LHCN-M2 (cell line): ENCODE measurements around the gene ABCD1. TPM values are rescaled to one million over a fixed set of nuclear protein-coding genes. Genes with fewer than 3 reads are reported as not detected.

Experiments
- DNase-seq: peaks from one replicate; pipeline ENCODE4 v3.0.0-alpha.2; 2012; ENCODE audit warnings: low read depth
- total RNA-seq: library from RNA; depleted of rRNA; stranded (reverse); fragments of >200 nt; gene quantifications from 2 replicates; pipeline ENCODE4 v1.2.3, GENCODE V29; 2014

ABCD1 gene
- total RNA-seq, 1 experiment from 2014 or later: 30.5 TPM

DNA sequence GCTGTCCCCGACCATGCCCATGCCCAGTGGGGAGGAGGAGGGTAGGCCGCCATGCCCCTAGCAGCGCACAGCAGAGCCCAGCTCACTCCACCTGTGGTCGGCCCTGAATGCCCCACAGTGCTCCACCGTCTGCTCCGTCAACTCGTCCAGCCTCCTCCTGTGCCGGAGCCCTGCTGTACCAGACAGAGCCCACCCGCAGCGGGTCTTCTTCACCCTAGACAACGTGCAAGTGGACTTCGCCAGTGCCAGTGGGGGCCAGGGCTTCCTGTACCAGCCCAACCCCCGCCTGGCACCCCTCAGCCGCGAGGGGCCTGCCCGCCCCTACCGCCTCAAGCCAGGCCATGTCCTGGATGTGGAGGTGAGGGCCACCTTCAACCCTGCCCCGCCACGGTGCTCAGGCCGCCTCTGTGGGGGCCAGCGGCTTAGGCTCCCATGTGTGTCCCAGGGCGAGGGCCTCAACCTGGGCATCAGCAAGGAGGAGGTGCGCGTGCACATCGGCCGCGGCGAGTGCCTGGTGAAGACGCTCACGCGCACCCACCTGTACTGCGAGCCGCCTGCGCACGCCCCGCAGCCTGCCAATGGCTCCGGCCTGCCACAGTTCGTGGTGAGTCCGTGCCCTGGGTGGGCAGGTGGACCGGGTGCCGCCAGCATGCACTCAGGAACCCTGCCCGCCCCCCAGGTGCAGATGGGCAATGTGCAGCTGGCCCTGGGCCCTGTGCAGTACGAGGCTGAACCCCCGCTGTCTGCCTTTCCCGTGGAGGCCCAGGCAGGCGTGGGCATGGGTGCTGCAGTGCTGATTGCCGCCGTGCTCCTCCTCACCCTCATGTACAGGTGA lies 49.3 kb downstream of the ABCD1 start:
- DNase-seq: no peak

GRCh38 chrX:153774576-153775292 lies 50.1 kb downstream of the ABCD1 start:
- no peak for DNase-seq

DNA sequence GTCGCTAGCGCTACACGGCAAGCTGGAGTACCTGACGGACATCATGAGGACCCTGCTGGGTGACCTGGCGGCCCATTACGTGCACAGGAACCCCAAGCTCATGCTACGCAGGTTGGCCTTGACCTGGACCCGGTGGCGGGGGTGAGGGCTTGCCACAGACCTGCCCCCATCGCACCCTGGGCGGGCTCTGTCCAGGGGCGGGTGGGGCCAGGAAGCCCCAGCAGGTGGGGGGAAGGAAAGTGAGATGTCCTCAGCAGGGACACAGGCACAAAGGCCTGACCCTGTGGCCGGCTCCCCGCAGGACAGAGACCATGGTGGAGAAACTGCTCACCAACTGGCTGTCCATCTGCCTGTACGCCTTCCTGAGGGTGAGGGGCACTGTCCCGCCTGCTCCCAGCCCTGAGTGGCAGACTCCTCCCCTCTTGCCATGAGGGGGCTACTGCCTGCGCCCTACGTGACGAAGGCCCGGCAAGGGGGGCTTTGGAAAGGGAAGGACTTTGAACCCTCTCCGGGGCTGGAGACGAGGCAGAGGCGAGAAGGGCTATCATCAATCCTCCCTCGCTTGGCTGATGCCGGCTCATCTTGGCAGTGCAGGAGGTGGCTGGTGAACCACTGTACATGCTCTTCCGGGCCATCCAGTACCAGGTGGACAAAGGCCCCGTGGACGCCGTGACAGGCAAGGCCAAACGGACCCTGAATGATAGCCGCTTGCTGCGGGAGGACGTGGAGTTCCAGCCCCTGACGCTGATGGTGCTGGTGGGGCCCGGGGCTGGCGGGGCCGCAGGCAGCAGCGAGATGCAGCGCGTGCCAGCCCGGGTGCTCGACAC lies 50.9 kb downstream of the ABCD1 start:
- DNase-seq: no peak

GRCh38 chrX:153776120-153776599 lies 51.5 kb downstream of the ABCD1 start:
- no peak for DNase-seq

DNA sequence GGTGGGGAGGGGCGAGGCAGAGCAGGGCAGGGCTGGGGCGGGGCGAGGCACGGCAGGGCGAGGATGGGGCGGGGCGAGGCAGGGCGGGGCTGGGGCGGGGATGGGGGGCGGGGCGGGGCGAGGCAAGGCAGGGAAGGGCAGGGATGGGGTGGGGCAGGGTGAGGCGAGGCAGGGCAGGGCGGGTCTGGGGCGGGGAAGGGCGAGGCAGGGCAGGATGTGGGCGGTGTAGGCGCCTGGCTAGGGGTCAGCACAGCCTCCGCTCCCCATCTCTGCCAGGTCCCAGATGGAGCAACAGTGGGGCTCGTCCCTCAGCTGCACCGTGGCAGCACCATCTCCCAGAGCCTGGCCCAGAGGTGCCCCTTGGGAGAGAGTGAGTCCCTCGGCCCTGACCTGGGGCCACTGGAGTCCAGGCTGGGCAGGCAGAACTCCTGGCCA lies 52.0 kb downstream of the ABCD1 start:
- DNase-seq: no peak

DNA sequence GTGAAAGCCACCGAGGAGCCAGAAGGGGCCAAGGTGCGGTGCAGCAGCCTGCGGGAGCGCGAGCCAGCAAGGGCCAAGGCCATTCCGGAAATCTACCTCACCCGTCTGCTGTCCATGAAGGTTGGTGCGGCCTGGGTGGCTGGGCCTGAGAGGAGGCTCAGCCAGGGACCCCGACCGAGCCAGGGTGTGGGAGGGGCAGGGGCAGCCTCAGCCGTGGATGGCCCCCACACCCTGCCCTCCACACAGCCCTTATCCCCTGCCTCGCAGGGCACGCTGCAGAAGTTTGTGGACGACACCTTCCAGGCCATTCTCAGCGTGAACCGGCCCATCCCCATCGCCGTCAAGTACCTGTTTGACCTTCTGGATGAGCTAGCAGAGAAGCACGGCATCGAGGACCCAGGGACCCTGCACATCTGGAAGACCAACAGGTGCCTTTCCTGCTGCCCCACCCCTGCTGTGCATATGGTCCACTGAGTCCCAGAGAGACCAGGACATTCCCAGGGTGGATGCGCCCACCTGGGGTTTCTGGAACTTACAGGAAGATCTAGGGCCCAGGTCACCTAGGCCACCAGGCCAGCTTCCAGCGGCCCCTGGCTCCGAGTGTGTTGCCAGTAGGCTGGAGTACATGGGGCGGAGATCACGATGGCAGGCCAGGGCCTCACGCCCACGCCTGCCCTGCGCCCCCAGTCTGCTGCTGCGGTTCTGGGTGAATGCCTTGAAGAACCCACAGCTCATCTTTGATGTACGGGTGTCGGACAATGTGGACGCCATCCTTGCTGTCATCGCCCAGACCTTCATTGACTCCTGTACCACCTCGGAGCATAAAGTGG lies 52.8 kb downstream of the ABCD1 start:
- DNase-seq: no peak

DNA sequence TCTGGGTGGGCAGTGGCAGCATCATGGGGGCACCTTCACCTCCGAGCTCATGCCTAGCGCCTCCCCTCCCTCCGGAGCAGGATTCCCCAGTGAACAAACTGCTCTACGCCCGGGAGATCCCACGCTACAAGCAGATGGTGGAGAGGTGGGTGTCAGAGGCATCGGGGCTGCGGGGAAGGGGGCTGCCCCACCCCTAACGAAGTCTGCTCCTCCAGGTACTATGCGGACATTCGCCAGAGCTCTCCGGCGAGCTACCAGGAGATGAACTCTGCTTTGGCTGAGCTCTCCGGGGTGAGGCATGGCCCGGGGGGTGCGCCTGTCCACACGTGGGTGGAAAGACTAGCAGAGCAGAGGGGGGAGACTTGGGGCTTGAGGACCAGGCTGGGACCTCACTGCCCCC lies 53.5 kb downstream of the ABCD1 start:
- no peak for DNase-seq

- no peak for DNase-seq
These were observed 54.0 kb downstream of the ABCD1 start for GRCh38 chrX:153778684-153779101.

DNA sequence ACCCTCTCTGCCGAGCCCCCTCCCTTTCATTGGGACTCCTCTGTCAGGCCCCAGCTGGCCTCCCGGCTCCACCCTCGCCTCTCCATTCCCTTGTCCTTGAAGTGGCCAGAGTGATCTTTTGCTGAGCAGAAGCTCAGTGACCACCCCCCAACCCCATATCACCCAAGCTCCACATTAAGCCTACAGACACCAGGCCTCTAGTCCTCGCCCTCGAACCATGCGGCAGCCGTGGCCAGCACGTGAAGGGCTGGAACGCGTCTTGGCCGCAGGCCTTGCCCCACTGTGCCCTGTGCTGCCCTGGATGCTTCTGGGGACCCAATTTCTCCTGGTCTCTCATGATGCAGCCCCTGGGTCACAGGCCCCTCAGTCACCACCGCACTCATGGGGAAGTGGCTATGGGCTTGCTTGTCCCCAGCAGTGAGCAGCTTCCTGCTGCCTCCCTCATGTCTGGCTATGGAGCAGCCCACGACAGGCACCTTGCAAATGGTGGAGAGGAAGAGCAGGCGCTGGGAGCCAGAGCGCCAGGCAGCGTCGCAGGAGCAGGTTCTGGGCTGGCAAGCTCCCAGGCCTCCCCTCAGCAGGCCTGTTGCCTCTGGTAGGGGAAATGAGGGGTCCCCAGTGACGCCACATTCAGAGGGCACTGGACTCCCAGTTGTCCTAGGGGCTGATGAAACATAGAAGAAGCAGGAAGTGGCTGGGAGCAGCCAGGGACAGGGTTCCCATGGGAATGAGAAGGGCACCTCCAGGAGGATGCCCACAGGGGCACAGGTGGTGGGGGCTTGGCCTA lies 55.4 kb downstream of the ABCD1 start:
- no peak for DNase-seq

- peak; percentile 28 for DNase-seq
These were observed 56.2 kb downstream of the ABCD1 start, which contains the start of gene SRPK3 for GRCh38 chrX:153780678-153781427. Gene SRPK3, plus strand, starts transcription at chrX:153781041. Its CDS starts 46 bp downstream, at chrX:153781087.

- DNase-seq: peak; percentile 17
These were observed 56.9 kb downstream of the ABCD1 start for GRCh38 chrX:153781428-153782047.

- DNase-seq: peak; percentile 16
These were observed 57.7 kb downstream of the ABCD1 start for GRCh38 chrX:153782313-153782712.

GRCh38 chrX:153782871-153783270 lies 58.2 kb downstream of the ABCD1 start:
- no peak for DNase-seq

GRCh38 chrX:153783378-153784013 lies 58.8 kb downstream of the ABCD1 start:
- DNase-seq: no peak

- DNase-seq: no peak
These were observed 59.8 kb downstream of the ABCD1 start for GRCh38 chrX:153784325-153784967.

DNA sequence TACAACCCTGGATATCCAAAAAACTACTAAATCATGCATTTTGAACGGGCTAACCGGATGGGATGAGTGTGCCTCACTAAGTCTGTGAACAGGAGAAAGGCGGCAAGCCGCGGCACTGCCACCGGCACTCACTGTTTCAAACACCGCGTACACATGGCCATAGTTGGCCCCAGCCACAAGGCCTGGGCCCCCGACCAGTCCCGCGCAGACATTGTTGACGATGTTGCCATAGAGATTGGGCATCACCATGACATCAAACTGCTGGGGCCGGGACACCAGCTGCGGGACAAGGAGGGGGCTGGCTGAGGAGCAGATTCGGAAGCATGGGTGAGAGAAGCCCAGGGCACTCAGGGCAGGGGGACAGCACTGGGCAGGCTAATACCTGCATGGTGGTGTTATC lies 62.0 kb downstream of the ABCD1 start:
- no peak for DNase-seq

DNA sequence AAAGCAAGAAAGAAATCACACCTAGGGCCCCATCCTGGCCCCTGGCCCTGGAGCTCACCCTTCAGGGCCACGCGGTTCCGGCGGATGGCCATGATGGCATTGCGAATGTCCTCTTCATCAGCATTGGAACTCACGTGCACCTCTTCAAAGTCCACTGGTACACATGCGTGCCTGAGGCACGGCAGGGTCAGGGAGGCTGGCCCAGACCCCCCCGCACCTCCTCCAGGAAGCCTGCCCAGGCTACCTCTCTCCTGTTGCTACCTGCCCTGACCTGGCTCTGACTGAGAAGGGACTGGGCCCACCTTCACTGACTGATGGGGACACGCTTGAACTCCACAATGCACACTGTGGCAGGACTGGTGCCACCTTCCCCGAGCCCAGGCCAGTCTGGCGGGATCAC lies 65.0 kb downstream of the ABCD1 start:
- DNase-seq: no peak
